Measurements from ENCODE around the gene ASCC3. TPM values are rescaled to one million over a fixed set of nuclear protein-coding genes. Genes with fewer than 3 reads are reported as not detected.
"Not testable (repeated sequence)": the region's sequence is repeated elsewhere in the genome, so short reads cannot be mapped to it uniquely, and the experiment has no call there.

Gene ASCC3
- total RNA-seq, 4 donors from 2014 or later: 15.7 to 39.9 (median 29.3) TPM

GRCh38 chr6:100663219-100663863 is 217.8 kb downstream of the ASCC3 start:
- Histone ChIP-seq H3K4me3 (no peak overlapping the region), H3K27me3 (no peaks in the 10 kb centered on the region), H3K9me3 (no peaks in the 10 kb centered on the region), H3K4me1 (no peaks in the 10 kb centered on the region), H3K36me3 (peaks cover 0 to 6% (median 0%) of the 10 kb centered on the region in 4 donors), H3K27ac (no peak overlapping the region)
- DNase-seq: no peak
- in situ Hi-C loops (cut with MboI; ENCODE audit: low pct_ligation_motif_present in 1 of 4, low pct_unique_long_range_greater_than_20kb in 1 of 4, low sequenced_read_pairs in 3 of 4): loop anchor here in 3 of 4 donors (10.0 to 25.0 kb wide), 2 partner anchors 549 to 551 kb away; no protein-coding TSS in a partner anchor
- WGBS, 2 donors (ENCODE audit: low coverage in 1 of 2): 87 to 98% methylated on average over 5 of the region's 5 CpGs
- intact Hi-C loops (cut with DNase I; ENCODE audit: low total_unique reads): loop anchor here (10.0 kb wide), 1 partner anchor 549 kb away; no protein-coding TSS in a partner anchor
- TF ChIP-seq EP300 (IDR thresholded peaks at IDR 0.05; ENCODE audit: low read depth) (no peak), POLR2AphosphoS5 (IDR thresholded peaks at IDR 0.05) (no peak), POLR2A (IDR thresholded peaks at IDR 0.05) (no peak)
- TF ChIP-seq, protein P1, sequence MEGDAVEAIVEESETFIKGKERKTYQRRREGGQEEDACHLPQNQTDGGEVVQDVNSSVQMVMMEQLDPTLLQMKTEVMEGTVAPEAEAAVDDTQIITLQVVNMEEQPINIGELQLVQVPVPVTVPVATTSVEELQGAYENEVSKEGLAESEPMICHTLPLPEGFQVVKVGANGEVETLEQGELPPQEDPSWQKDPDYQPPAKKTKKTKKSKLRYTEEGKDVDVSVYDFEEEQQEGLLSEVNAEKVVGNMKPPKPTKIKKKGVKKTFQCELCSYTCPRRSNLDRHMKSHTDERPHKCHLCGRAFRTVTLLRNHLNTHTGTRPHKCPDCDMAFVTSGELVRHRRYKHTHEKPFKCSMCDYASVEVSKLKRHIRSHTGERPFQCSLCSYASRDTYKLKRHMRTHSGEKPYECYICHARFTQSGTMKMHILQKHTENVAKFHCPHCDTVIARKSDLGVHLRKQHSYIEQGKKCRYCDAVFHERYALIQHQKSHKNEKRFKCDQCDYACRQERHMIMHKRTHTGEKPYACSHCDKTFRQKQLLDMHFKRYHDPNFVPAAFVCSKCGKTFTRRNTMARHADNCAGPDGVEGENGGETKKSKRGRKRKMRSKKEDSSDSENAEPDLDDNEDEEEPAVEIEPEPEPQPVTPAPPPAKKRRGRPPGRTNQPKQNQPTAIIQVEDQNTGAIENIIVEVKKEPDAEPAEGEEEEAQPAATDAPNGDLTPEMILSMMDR (IDR thresholded peaks at IDR 0.05): no peak

GRCh38 chr6:100662264-100662663 is 218.9 kb downstream of the ASCC3 start:
- no peaks in the 10 kb centered on the region for H3K4me1 ChIP-seq
- no peaks in the 10 kb centered on the region for H3K9me3 ChIP-seq
- H3K27ac ChIP-seq: no peak overlapping the region
- 94 to 97% methylated on average over 6 of the region's 6 CpGs for WGBS, 2 donors (ENCODE audit: low coverage in 1 of 2)
- in situ Hi-C loops (cut with MboI; ENCODE audit: low pct_ligation_motif_present in 1 of 4, low pct_unique_long_range_greater_than_20kb in 1 of 4, low sequenced_read_pairs in 3 of 4) (loop anchor here in 3 of 4 donors (10.0 to 25.0 kb wide), 2 partner anchors 547 to 550 kb away; no protein-coding TSS in a partner anchor), intact Hi-C loops (cut with DNase I; ENCODE audit: low total_unique reads) (loop anchor here (10.0 kb wide), 1 partner anchor 547 kb away; no protein-coding TSS in a partner anchor)
- TF ChIP-seq POLR2AphosphoS5 (IDR thresholded peaks at IDR 0.05): no peak
- no peak for TF ChIP-seq EP300 (IDR thresholded peaks at IDR 0.05; ENCODE audit: low read depth)
- no peak for TF ChIP-seq POLR2A (IDR thresholded peaks at IDR 0.05)
- TF ChIP-seq, protein P1 (IDR thresholded peaks at IDR 0.05): no peak
- DNase-seq: no peak
- no peaks in the 10 kb centered on the region for H3K27me3 ChIP-seq
- peaks cover 0 to 6% (median 0%) of the 10 kb centered on the region in 4 donors for H3K36me3 ChIP-seq
- no peak overlapping the region for H3K4me3 ChIP-seq

- intact Hi-C loops (cut with DNase I; ENCODE audit: low total_unique reads): no loop called here
- H3K4me1 ChIP-seq: no peaks in the 10 kb centered on the region
- TF ChIP-seq, protein P1 (IDR thresholded peaks at IDR 0.05): no peak
- TF ChIP-seq POLR2AphosphoS5 (IDR thresholded peaks at IDR 0.05): no peak
- TF ChIP-seq POLR2A (IDR thresholded peaks at IDR 0.05): no peak
- in situ Hi-C loops (cut with MboI; ENCODE audit: low pct_ligation_motif_present in 1 of 4, low pct_unique_long_range_greater_than_20kb in 1 of 4, low sequenced_read_pairs in 3 of 4): loop anchor here in 2 of 4 donors (25.0 kb wide), 1 partner anchor 546 kb away; no protein-coding TSS in a partner anchor
- WGBS, 2 donors (ENCODE audit: low coverage in 1 of 2): 76 to 77% methylated on average over 2 of the region's 2 CpGs
- no peak overlapping the region for H3K4me3 ChIP-seq
- H3K27me3 ChIP-seq: no peaks in the 10 kb centered on the region
- H3K9me3 ChIP-seq: no peaks in the 10 kb centered on the region
- peaks cover 0 to 12% (median 3%) of the 10 kb centered on the region in 4 donors for H3K36me3 ChIP-seq
- no peak for DNase-seq
- H3K27ac ChIP-seq: no peak overlapping the region
Observed at GRCh38 chr6:100658486-100658885, 222.6 kb downstream of the ASCC3 start.

DNA sequence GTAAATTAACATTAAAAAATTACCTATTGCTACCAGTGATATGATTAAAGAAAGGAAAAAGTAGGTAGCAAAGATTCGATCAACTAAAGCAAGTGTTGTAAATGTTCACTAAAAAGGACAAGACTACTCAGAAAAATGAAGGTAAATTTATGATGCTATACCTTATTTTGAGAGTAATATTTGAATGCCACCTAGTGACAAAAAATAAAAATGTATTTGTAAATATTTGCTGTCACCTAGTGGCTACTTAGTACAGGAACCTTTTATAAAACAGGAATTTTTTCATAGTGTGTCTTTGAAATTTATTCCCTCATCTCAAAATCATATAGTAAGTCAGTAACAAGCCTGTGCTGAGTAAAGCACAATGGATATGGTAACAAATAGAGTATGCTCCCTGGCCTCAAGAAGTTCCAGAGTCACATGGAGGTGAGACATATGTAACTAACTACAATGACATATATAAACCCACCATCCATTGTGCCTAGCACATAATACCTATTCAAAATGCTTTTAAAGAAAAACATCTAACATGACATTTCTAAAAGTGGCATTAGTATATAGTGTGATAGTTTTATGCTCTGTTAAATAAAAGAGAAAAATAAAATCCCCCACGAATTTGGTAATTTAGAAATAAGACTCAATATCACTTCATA is 223.3 kb downstream of the ASCC3 start:
- in situ Hi-C loops (cut with MboI; ENCODE audit: low pct_ligation_motif_present in 1 of 4, low pct_unique_long_range_greater_than_20kb in 1 of 4, low sequenced_read_pairs in 3 of 4): loop anchor here in 2 of 4 donors (25.0 kb wide), 1 partner anchor 546 kb away; no protein-coding TSS in a partner anchor
- 86 to 88% methylated on average over 2 of the region's 2 CpGs for WGBS, 2 donors (ENCODE audit: low coverage in 1 of 2)

DNA sequence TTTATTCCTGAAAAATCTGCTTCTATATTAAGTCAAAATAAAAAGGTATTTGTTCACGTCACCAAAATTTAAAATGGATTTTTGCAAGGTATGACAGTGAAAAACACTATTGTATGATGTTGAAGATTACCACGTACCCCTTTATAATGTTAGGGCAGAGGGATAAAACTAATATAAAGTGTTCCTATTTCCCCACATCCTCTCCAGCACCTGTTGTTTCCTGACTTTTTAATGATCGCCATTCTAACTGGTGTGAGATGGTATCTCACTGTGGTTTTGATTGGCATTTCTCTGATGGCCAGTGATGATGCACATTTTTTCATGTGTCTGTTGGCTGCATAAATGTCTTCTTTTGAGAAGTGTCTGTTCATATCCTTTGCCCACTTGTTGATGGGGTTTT is 240.0 kb downstream of the ASCC3 start:
- H3K27ac ChIP-seq; H3K9me3 ChIP-seq; intact Hi-C loops (cut with DNase I; ENCODE audit: low total_unique reads); H3K4me3 ChIP-seq; DNase-seq; H3K27me3 ChIP-seq; in situ Hi-C loops (cut with MboI; ENCODE audit: low pct_ligation_motif_present in 1 of 4, low pct_unique_long_range_greater_than_20kb in 1 of 4, low sequenced_read_pairs in 3 of 4); H3K4me1 ChIP-seq: not testable (repeated sequence)
- peaks cover 0 to 53% (median 5%) of the 10 kb centered on the region in 4 donors for H3K36me3 ChIP-seq
- WGBS, 2 donors (ENCODE audit: low coverage in 1 of 2): 96 to 100% methylated on average over 2 to 3 of the region's 3 CpGs

More for the DNA sequence above, 223.3 kb downstream of the ASCC3 start:
- Histone ChIP-seq H3K4me1 (no peaks in the 10 kb centered on the region), H3K27ac (no peak overlapping the region), H3K4me3 (no peak overlapping the region), H3K9me3 (no peaks in the 10 kb centered on the region), H3K36me3 (peaks cover 0 to 12% (median 3%) of the 10 kb centered on the region in 4 donors), H3K27me3 (no peaks in the 10 kb centered on the region)
- no peak for TF ChIP-seq POLR2A (IDR thresholded peaks at IDR 0.05)
- TF ChIP-seq, protein P1 (IDR thresholded peaks at IDR 0.05): peak in 4 of 5 experiments; percentile 17 to 37 (median 32)
- DNase-seq: no peak
- intact Hi-C loops (cut with DNase I; ENCODE audit: low total_unique reads): no loop called here

Measured in transverse colon (tissue), 4 donors.